Activated CD4-positive, alpha-beta T cell treated with anti-CD3 and anti-CD28 coated beads, Interleukin-2, amount 50 U/mL, for 48 hours (primary cell): ENCODE data around the gene RBBP6.
"Not testable (repeated sequence)": the region's sequence is repeated elsewhere in the genome, so short reads cannot be mapped to it uniquely, and the experiment has no call there.

Experiments
- DNase-seq, 2 experiments: peaks; one replicate each; pipeline ENCODE4 v3.0.0-alpha.2; 2020

Gene RBBP6

GRCh38 chr16:24571096-24571495 is 31.7 kb downstream of the RBBP6 start:
- no peak for DNase-seq

GRCh38 chr16:24572069-24572468 is 32.7 kb downstream of the RBBP6 start:
- DNase-seq = no peak

GRCh38 chr16:24573141-24573540 is 33.8 kb downstream of the RBBP6 start:
- DNase-seq = no peak

- not testable (repeated sequence) for DNase-seq
These were observed 35.4 kb downstream of the RBBP6 start for GRCh38 chr16:24574515-24575485.

GRCh38 chr16:24575791-24576190 is 36.4 kb downstream of the RBBP6 start:
- not testable (repeated sequence) for DNase-seq

GRCh38 chr16:24577167-24577566 is 37.8 kb downstream of the RBBP6 start:
- no peak for DNase-seq

GRCh38 chr16:24580665-24581064 is 41.3 kb downstream of the RBBP6 start:
- no peak for DNase-seq

GRCh38 chr16:24583494-24583893 is 44.1 kb downstream of the RBBP6 start:
- no peak for DNase-seq

- DNase-seq = no peak
These were observed 50.6 kb downstream of the RBBP6 start for GRCh38 chr16:24589997-24590396.

GRCh38 chr16:24598777-24599437 is 59.5 kb downstream of the RBBP6 start:
- DNase-seq = no peak

- no peak for DNase-seq
These were observed 70.0 kb downstream of the RBBP6 start for GRCh38 chr16:24609417-24609739.

- DNase-seq = peak; percentile 25 to 32
These were observed 70.5 kb downstream of the RBBP6 start for GRCh38 chr16:24609740-24610415.

- peak; percentile 4 to 17 for DNase-seq
These were observed 71.0 kb downstream of the RBBP6 start for GRCh38 chr16:24610416-24610755.

- no peak for DNase-seq
These were observed 71.9 kb downstream of the RBBP6 start for GRCh38 chr16:24611310-24611709.

GRCh38 chr16:24612656-24613055 is 73.3 kb downstream of the RBBP6 start:
- no peak for DNase-seq

GRCh38 chr16:24613267-24613666 is 73.9 kb downstream of the RBBP6 start:
- not testable (repeated sequence) for DNase-seq

- DNase-seq = no peak
These were observed 78.1 kb downstream of the RBBP6 start for GRCh38 chr16:24617502-24617901.
